ENCODE measurements around the gene DAPP1.
"Not testable (repeated sequence)": the region's sequence is repeated elsewhere in the genome, so short reads cannot be mapped to it uniquely, and the experiment has no call there.

DAPP1 gene

GRCh38 chr4:99824070-99824599 lies 7.5 kb downstream of the DAPP1 start:
- DNase-seq (ENCODE audit: low read depth in 2 of 2) = no peak

DNA sequence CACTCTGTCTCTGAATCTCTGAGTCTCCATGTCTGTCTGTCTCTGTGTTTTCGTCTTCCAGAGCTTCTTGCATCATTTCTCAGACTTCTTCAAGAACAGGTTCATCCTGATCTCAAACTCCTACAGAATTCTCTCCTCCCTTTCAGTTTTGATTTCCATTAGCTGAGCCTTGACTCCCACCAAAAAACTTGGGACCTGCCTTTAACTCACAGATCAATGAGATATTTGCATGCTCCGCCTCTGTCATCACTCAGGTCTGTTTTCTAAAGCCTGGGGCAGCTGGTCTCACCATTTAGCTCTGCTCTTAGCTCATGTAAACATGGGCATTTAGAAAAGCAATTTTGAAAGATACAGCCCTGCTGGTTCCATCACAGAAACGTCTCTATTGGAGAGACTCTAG lies 8.6 kb downstream of the DAPP1 start:
- no peak for DNase-seq (ENCODE audit: low read depth in 2 of 2)

DNA sequence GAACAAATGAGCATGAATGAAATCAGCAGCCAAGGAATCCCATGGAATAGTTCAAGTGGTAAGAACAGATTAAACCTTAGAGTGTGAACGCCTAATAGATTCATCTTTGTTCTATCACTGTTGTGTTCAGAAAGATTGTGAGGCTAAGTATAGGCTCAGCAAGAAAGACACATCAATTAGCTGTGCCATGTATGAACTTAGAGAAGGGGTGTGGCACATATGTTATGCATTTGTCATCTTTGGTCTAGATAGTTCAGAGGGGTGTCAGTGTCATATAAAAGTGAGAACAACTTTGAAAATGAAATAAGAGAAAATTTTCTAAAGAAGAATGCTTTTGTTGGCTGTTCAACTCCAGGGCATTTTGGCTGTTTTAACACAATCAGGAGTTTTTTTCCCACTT lies 9.4 kb downstream of the DAPP1 start:
- no peak for DNase-seq (ENCODE audit: low read depth in 2 of 2)

GRCh38 chr4:99827454-99827853 lies 10.8 kb downstream of the DAPP1 start:
- DNase-seq (ENCODE audit: low read depth in 2 of 2) = no peak

DNA sequence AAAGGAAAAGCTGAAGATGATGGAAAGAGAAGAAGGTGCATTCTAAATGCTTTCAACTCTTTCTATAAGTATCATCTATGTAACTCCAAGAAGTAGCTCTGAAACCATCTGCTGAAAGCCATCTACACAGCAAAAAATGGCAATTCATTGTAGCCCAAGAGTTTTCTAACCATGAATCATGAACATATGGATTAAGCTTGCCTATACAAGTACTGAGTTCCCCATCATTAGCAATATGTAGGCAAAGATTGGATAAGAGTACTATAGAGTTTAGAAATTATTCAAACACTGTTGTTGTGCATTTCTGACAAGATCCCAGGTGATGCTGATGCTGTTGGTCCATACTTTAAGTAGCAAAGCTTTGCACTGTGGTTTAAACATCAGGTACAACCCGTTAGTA lies 11.2 kb downstream of the DAPP1 start:
- no peak for DNase-seq (ENCODE audit: low read depth in 2 of 2)

DNA sequence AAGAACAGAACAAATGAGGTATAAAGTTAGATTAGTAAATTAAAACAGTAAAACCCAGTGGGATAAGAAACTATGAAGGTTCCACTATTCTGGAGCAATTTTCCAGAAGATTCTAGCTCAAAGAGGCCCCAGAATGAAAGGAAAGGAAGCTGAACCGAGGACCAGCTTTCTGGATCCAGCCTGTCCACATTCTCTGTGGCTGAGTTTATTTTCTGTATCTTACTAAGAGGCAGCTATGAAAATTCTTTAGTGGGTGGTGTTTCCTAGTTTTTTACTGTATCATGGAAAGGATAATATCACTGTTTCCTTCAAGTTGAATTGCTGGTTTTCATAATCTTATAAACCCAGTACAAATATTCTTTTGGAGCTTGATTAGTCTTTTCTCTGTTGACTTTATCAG lies 11.8 kb downstream of the DAPP1 start:
- DNase-seq (ENCODE audit: low read depth in 2 of 2) = no peak

- not testable (repeated sequence) for DNase-seq (ENCODE audit: low read depth in 2 of 2)
These were observed 13.4 kb downstream of the DAPP1 start for GRCh38 chr4:99830051-99830450.

DNA sequence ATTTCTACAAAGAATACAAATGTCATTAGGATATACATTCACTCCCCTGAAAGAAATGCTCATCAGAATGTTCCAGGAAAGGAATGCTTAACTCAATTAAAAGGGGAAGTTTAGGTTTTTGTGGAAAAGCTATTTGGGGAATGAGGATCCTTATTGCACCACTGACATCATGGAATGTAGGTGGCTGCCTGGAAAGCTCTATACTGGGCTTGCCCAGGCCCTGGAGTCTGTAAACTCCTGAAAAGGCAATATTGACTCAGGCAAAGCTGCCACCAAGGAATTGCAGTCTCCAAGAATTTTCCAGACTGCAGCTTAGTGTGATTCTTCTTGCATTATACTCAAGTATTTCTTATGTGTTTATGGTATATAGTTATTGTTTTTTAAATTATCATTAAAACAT lies 15.7 kb downstream of the DAPP1 start:
- no peak for DNase-seq (ENCODE audit: low read depth in 2 of 2)

DNA sequence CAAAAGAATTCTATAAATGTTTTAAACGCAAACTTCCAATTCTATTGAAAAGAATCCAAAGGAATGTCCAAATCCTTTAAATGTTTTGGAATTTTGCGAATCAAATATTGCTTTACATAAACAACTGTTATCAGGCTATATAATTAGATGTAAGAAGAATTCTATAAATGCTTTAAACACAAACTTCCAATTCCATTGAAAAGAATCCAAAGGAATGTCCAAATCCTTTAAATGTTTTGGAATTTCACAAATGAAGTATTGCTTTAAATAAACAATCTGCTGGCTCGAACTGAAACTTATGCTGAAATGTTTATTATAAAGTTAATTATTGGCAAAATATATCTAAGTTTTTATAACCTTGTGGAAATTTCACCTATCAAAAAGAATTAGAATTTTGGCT lies 16.1 kb downstream of the DAPP1 start:
- DNase-seq (ENCODE audit: low read depth in 2 of 2) = no peak

DNA sequence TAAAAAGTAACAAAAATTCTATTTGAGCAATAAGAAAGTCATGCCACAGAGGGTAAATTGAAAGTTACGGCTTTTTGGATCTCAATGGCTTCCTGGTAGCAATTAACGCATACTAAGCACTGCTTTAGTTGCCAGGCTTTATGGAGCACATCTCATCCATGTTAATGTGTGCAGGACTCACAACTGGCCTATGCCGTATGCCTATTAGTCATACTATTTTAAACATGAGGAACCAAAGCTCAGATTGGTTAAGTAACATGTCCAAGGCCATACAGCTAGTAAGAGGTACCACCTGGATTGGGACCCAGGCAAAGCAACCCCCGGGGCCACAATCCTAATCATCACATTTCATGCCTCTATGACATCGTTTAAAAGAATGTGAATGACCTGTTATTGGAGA lies 17.1 kb downstream of the DAPP1 start:
- DNase-seq (ENCODE audit: low read depth in 2 of 2) = no peak

DNA sequence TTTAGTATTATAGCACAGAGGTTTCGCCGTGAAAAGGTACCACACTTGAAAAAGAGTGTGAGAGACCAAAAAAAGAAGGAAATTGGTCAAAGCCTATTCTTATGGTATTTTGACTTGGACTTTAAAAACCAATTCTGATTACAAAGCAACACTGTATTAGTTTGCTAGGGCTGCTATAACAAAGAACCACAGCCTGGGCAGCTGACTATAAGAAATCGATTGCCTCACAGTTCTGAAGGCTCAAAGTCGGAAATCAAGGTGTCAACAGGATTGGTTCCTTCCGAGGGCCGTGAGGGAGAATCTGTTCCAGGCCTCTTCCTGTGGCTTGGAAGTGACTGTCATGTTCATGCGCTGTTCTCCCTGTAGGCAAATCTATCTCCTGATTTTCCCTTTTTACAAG lies 17.9 kb downstream of the DAPP1 start:
- no peak for DNase-seq (ENCODE audit: low read depth in 2 of 2)

DNA sequence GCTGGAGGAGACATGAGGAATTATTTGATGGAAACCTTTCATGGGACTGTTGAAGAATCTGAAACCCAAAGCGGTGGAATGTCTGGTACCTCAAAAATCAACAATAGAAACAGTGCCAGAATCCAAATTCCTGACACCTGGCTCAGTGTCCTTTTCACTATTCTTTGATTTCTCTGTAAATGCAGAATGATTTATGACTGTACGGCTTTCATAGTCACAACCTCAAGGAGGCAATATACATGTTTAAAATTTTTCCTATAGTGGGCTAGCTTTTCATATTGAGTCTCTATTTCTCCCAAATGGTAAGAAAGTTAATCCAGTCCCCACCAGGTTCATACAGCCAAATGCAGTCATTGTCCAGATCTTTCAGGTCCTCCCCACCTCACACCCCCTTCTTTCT lies 19.3 kb downstream of the DAPP1 start:
- no peak for DNase-seq (ENCODE audit: low read depth in 2 of 2)

- no peak for DNase-seq (ENCODE audit: low read depth in 2 of 2)
These were observed 22.3 kb downstream of the DAPP1 start for GRCh38 chr4:99838927-99839326.

DNA sequence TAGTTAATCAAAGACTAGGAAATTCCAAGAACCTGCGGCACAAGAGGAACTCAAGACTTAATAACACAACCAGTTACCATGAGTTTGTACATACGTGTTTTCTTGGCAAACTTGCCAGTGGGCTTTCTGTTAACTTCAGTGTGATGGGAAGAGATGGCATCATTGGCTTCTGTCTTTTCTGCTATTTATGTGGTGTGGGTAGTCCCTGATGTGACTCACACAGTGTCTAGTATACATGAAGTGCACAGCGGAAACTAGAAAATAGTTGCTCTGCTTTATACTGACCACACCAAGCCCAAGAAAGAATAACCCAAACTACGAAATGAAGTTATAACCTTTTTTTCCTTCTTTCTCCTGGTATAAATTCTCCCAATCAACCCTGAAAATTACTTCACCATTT lies 24.5 kb downstream of the DAPP1 start:
- no peak for DNase-seq (ENCODE audit: low read depth in 2 of 2)

- DNase-seq (ENCODE audit: low read depth in 2 of 2) = no peak
These were observed 26.8 kb downstream of the DAPP1 start for GRCh38 chr4:99843413-99843812.

GRCh38 chr4:99844048-99844447 lies 27.4 kb downstream of the DAPP1 start:
- no peak for DNase-seq (ENCODE audit: low read depth in 2 of 2)

DNA sequence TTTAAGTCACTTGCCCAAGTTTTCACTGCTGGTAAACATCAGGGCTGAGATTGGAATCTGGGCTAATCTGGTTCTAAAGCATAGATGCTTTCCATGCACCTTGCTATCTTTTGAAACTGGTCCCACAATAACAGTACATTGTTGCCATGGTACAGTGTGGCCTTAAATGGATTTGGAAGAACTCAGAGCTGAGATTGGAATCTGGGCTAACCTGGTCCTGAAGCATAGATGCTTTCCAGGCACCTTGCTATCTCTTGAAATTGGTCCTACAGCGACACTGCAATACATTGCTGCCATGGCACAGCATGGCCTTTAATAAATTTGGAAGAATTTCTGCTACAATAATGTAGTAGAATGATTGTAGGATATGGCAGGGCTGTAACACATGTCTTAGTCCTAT lies 28.6 kb downstream of the DAPP1 start:
- no peak for DNase-seq (ENCODE audit: low read depth in 2 of 2)

GRCh38 chr4:99845708-99846469 lies 29.3 kb downstream of the DAPP1 start:
- no peak for DNase-seq (ENCODE audit: low read depth in 2 of 2)

DNA sequence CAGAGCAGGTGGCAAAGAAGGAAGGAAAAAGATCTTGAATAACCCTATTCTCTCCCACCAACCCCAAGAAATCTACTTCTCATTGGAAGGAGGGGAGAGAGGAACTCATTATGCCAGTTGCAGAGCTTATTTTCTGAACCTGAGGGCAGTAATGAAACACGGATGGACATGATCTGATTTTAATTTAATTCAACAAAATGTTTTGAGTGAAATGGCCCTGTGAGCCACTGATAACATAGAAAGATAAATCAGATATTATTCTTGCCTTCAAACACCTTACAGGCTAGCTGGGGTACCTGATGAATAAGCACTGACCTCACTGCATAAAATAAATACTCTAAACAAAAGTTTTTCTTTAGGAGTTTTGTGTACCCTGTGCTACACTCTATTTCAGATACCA lies 30.3 kb downstream of the DAPP1 start:
- no peak for DNase-seq (ENCODE audit: low read depth in 2 of 2)

DNA sequence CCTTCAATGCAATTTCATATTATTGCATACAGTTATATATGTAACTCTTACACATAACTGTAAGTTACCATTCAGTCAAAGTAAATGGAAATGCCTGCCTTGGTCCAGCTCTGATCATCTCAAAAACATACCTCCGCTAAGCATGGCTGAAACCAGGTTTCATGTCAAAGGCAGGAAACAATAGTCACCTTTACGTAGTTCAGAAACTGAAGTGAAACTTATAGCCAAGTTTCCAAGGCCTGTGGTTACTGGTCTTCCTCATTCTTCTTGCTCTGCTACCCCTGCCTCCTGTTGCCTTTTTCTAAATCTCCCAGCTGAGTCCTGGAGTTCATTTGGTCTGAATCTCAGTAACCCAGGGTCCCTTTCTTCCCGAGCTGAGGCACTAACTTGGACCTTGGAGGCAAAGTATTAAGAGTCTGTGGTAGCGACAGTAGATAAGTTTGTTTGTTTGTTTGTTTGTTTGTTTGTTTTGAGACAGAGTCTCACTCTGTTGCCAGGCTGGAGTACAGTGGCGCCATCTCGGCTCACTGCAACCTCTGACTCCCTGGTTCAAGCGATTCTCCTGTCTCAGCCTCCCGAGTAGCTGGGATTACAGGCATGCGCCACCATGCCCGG lies 30.8 kb downstream of the DAPP1 start:
- no peak for DNase-seq (ENCODE audit: low read depth in 2 of 2)

DNA sequence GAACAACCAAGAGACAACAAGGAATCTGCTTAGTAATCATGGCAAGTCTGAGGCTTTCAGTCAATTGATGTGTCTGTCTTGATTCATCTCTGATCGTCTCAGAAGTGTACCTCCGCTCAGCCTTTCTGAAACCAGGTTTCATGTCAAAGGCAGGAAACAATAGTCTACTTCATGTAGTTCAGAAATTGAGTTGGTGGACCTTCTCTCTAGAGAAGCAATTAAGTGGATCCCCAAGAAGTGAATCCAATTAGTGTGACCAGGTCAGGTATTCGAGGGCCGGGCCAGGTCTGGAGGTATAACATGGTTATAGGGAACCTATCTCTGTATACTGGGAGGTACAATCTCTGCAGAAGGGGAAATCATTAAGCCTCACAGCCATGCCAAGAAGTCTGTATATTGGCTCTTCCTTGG lies 32.0 kb downstream of the DAPP1 start:
- DNase-seq (ENCODE audit: low read depth in 2 of 2) = no peak

- no peak for DNase-seq (ENCODE audit: low read depth in 2 of 2)
These were observed 35.6 kb downstream of the DAPP1 start for GRCh38 chr4:99852199-99852749.

GRCh38 chr4:99853190-99853589 lies 36.6 kb downstream of the DAPP1 start:
- DNase-seq (ENCODE audit: low read depth in 2 of 2) = no peak

Data from activated CD8-positive, alpha-beta memory T cell treated with anti-CD3 and anti-CD28 coated beads for 4 hours (primary cell).